MCF 10A (cell line): Measurements from ENCODE around the gene RAD51B. TPM values are rescaled to one million over a fixed set of nuclear protein-coding genes. Genes with fewer than 3 reads are reported as not detected.

ENCODE experiments used
- BruUV-seq: library from RNA; stranded (reverse); fragments of 400-500 nt; replicated peaks from 2 replicates; lab custom pipeline; 2021; lab: Mats Ljungman, UMichigan
- CTCF ChIA-PET: fragments of 300-600 bp; sonication (Branson Sonifier 250); formaldehyde crosslinking; extraction: SDS; loops from one replicate; lab custom pipeline; 2021; ENCODE audit warnings: antibody characterized with exemption, inconsistent platforms; lab: Yijun Ruan, JAX
- POLR2A ChIA-PET: fragments of 300-600, 350-650 bp; sonication (Branson Sonifier 250); formaldehyde crosslinking; extraction: SDS; loops from one replicate; lab custom pipeline; 2020; ENCODE audit warnings: antibody characterized with exemption, inconsistent platforms; lab: Yijun Ruan, JAX
- DNase-seq: peaks from one replicate; pipeline ENCODE4 v3.0.0-alpha.2; 2018; ENCODE audit not compliant: unreplicated experiment
- H3K27ac Mint-ChIP-seq: one replicate; pipeline ENCODE4 v1.8.0; 2022; ENCODE audit warnings: mild to moderate bottlenecking, low read depth, mixed read lengths; ENCODE audit not compliant: unreplicated experiment
- H3K27me3 Mint-ChIP-seq: one replicate; pipeline ENCODE4 v1.8.0; 2022; ENCODE audit warnings: mixed read lengths; ENCODE audit not compliant: insufficient read depth, unreplicated experiment
- H3K36me3 Mint-ChIP-seq: one replicate; pipeline ENCODE4 v1.8.0; 2022; ENCODE audit warnings: mild to moderate bottlenecking, moderate library complexity, mixed read lengths; ENCODE audit not compliant: insufficient read depth, unreplicated experiment
- H3K4me1 Mint-ChIP-seq: one replicate; pipeline ENCODE4 v1.8.0; 2022; ENCODE audit warnings: mixed read lengths; ENCODE audit not compliant: insufficient read depth, unreplicated experiment
- H3K4me3 Mint-ChIP-seq: one replicate; pipeline ENCODE4 v1.8.0; 2022; ENCODE audit warnings: mild to moderate bottlenecking, moderate library complexity, mixed read lengths; ENCODE audit not compliant: unreplicated experiment
- H3K9me3 Mint-ChIP-seq: one replicate; pipeline ENCODE4 v1.8.0; 2022; ENCODE audit warnings: mixed read lengths; ENCODE audit not compliant: unreplicated experiment
- intact Hi-C: fragments of 100-400 bp; cut with micrococcal nuclease; formaldehyde crosslinking; loops from 2 replicates; pipeline ENCODE4 v1.14.1; 2022
- total RNA-seq: library from RNA; stranded (reverse); gene quantifications from 2 replicates; pipeline ENCODE4 v1.2.3, GENCODE V29; 2022
- TF ChIP-seq, protein P1 (sequence below): fragments of 200-600 bp; IDR thresholded peaks from one replicate; pipeline ENCODE4 v1.8.0; 2022; ENCODE audit warnings: antibody characterized with exemption, mild to moderate bottlenecking; ENCODE audit not compliant: unreplicated experiment

The RAD51B gene
- total RNA-seq, 1 experiment from 2014 or later = 14.6 TPM

DNA sequence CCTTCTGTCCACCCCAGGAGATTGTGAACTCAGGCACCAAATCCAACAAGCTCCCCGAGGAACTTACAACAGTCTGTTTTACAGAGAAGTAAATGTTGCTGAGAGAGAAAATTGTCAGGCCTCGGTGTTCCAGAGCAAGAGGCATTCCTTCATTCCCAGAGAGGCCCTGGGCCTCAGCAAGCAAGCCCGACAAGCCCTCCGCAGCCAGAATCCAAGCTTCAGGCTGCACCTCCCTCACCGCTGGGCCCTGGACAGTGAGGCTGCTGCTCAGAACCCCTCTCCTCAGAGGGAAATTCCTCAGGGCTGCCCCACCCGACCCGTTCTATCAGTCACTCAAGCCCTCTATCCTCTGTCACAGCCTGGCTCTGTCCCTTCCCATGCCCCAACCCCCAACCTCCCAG is 916.9 kb downstream of the RAD51B start:
- intact Hi-C loops = no loop called here

DNA sequence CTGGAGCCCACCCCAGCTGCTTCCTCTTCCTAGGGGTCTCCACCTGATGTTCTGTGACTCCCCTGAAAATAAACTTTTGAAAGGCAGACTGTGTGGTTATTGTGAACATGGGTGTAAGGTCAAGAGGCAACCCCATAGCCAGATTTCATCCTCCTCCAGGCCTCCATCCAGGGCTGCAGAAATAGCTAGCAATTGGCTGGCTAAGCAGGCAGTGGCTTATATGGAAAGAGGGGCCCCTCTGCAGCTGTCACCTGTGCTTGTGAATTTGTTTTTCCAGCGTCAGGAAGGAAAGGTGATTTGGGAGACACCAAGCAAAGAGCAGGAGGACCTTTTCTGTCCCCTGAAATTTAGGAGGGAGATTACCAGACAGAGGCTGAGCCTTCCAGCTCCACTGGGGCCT is 917.5 kb downstream of the RAD51B start:
- H3K27me3 Mint-ChIP-seq = no peaks in the 10 kb centered on the region
- DNase-seq = no peak
- no peaks in the 10 kb centered on the region for H3K36me3 Mint-ChIP-seq
- intact Hi-C loops = no loop called here
- TF ChIP-seq, protein P1, sequence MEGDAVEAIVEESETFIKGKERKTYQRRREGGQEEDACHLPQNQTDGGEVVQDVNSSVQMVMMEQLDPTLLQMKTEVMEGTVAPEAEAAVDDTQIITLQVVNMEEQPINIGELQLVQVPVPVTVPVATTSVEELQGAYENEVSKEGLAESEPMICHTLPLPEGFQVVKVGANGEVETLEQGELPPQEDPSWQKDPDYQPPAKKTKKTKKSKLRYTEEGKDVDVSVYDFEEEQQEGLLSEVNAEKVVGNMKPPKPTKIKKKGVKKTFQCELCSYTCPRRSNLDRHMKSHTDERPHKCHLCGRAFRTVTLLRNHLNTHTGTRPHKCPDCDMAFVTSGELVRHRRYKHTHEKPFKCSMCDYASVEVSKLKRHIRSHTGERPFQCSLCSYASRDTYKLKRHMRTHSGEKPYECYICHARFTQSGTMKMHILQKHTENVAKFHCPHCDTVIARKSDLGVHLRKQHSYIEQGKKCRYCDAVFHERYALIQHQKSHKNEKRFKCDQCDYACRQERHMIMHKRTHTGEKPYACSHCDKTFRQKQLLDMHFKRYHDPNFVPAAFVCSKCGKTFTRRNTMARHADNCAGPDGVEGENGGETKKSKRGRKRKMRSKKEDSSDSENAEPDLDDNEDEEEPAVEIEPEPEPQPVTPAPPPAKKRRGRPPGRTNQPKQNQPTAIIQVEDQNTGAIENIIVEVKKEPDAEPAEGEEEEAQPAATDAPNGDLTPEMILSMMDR = no peak
- ChIA-PET CTCF (no interaction called here), POLR2A (interaction anchor here (0.7 kb wide), 1 partner anchor 470 kb away, joined by 3 read pairs; no protein-coding TSS in a partner anchor)
- no peak overlapping the region for H3K27ac Mint-ChIP-seq
- H3K4me3 Mint-ChIP-seq = no peak overlapping the region
- no TSS peak for BruUV-seq
- no peaks in the 10 kb centered on the region for H3K9me3 Mint-ChIP-seq
- H3K4me1 Mint-ChIP-seq = no peaks in the 10 kb centered on the region

More for the DNA sequence above, 916.9 kb downstream of the RAD51B start:
- Mint-ChIP-seq H3K4me1 (no peaks in the 10 kb centered on the region), H3K27ac (no peak overlapping the region), H3K27me3 (no peaks in the 10 kb centered on the region), H3K9me3 (no peaks in the 10 kb centered on the region), H3K36me3 (no peaks in the 10 kb centered on the region), H3K4me3 (no peak overlapping the region)
- DNase-seq = no peak
- TF ChIP-seq, protein P1 = no peak
- BruUV-seq = no TSS peak
- ChIA-PET CTCF (no interaction called here), POLR2A (no interaction called here)

DNA sequence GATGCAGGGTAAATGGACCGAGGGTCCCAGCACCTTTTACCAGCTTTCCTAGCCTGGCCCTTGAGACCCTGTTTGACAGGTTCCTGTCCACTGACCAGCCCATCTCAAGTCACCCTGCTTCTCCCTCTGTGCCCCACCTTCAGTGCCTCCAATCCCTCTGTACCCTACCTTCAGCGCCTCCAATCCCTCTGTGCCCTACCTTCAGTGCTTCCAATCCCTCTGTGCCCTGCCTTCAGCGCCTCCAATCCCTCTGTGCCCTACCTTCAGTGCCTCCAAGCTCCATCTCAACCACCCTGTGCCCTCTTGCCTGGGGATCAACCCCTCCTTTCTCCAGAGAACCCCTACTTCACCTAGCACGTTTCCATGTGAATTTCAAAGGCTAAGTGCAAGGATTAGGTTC is 919.0 kb downstream of the RAD51B start:
- TF ChIP-seq, protein P1 = no peak
- CTCF ChIA-PET = no interaction called here
- no peaks in the 10 kb centered on the region for H3K9me3 Mint-ChIP-seq
- H3K27me3 Mint-ChIP-seq = no peaks in the 10 kb centered on the region
- no peak for DNase-seq
- intact Hi-C loops = no loop called here
- BruUV-seq = no TSS peak
- H3K27ac Mint-ChIP-seq = no peak overlapping the region
- H3K4me3 Mint-ChIP-seq = no peak overlapping the region
- no peaks in the 10 kb centered on the region for H3K4me1 Mint-ChIP-seq
- POLR2A ChIA-PET = no interaction called here
- no peaks in the 10 kb centered on the region for H3K36me3 Mint-ChIP-seq

DNA sequence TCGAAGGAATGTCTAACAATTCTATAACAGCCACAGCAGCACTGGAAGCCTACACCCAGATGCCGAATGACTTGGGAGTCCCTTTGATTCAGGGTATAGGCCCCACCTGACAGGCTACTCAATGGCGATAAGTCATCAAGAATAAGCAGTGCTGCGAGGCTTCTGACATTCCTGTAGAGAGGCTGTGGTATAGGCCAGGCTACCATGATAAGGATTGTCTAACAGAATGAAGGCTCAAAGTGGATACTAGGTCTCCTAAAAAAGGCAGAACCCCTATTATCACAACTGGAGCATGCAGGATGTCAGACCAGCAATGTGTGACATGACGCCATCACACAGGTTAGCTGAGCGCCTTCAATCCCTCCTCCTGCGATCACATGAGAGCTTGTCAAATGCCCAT is 920.1 kb downstream of the RAD51B start:
- H3K4me3 Mint-ChIP-seq = no peak overlapping the region
- intact Hi-C loops = no loop called here
- TF ChIP-seq, protein P1 = no peak
- no peak overlapping the region for H3K27ac Mint-ChIP-seq
- POLR2A ChIA-PET = no interaction called here
- DNase-seq = no peak
- BruUV-seq = no TSS peak
- H3K4me1 Mint-ChIP-seq = no peaks in the 10 kb centered on the region
- H3K27me3 Mint-ChIP-seq = no peaks in the 10 kb centered on the region
- H3K9me3 Mint-ChIP-seq = no peaks in the 10 kb centered on the region
- H3K36me3 Mint-ChIP-seq = no peaks in the 10 kb centered on the region
- CTCF ChIA-PET = no interaction called here
